Measurements from ENCODE around the gene FLOT2.
"Not testable (repeated sequence)": the region's sequence is repeated elsewhere in the genome, so short reads cannot be mapped to it uniquely, and the experiment has no call there.

Gene FLOT2

GRCh38 chr17:28893248-28894183 is 4.0 kb downstream of the FLOT2 start:
- DNase-seq = not testable (repeated sequence)

GRCh38 chr17:28892024-28892423 is 5.5 kb downstream of the FLOT2 start:
- DNase-seq = no peak

- no peak for DNase-seq
Measured at GRCh38 chr17:28891201-28891600, 6.3 kb downstream of the FLOT2 start.

GRCh38 chr17:28889996-28890395 is 7.5 kb downstream of the FLOT2 start:
- DNase-seq = no peak

GRCh38 chr17:28888832-28889231 is 8.7 kb downstream of the FLOT2 start:
- DNase-seq = no peak

GRCh38 chr17:28887871-28888471 is 9.6 kb downstream of the FLOT2 start:
- no peak for DNase-seq

GRCh38 chr17:28885951-28886350 is 11.6 kb downstream of the FLOT2 start:
- no peak for DNase-seq

- no peak for DNase-seq
Measured at GRCh38 chr17:28885363-28885762, 12.2 kb downstream of the FLOT2 start.

- DNase-seq = no peak
Measured at GRCh38 chr17:28883967-28884702, 13.4 kb downstream of the FLOT2 start.

GRCh38 chr17:28882154-28882895 is 15.2 kb downstream of the FLOT2 start:
- DNase-seq = no peak

GRCh38 chr17:28881533-28882056 is 15.9 kb downstream of the FLOT2 start:
- no peak for DNase-seq

- DNase-seq = no peak
Measured at GRCh38 chr17:28880572-28880945, 17.0 kb downstream of the FLOT2 start.

- DNase-seq = no peak
Measured at GRCh38 chr17:28879886-28880571, 17.5 kb downstream of the FLOT2 start.

- no peak for DNase-seq
Measured at GRCh38 chr17:28878981-28879380, 18.6 kb downstream of the FLOT2 start.

GRCh38 chr17:28878158-28878910 is 19.2 kb downstream of the FLOT2 start:
- no peak for DNase-seq

- not testable (repeated sequence) for DNase-seq
Measured at GRCh38 chr17:28877150-28877711, 20.3 kb downstream of the FLOT2 start.

- DNase-seq = no peak
Measured at GRCh38 chr17:28875848-28876550, 21.5 kb downstream of the FLOT2 start.

GRCh38 chr17:28874750-28875149 is 22.8 kb downstream of the FLOT2 start:
- DNase-seq = no peak

GRCh38 chr17:28873839-28874238 is 23.7 kb downstream of the FLOT2 start:
- DNase-seq = no peak

- no peak for DNase-seq
Measured at GRCh38 chr17:28871056-28871579, 26.4 kb downstream of the FLOT2 start.

Measured in NCI-H1436 treated with DMSO at 0.1 percent for 48 hours (cell line).